Skeletal muscle cell (primary cell): ENCODE data around the gene TMPRSS3.

Experiments used
- DNase-seq: peaks from one replicate; pipeline ENCODE4 v3.0.0-alpha.2; 2010; ENCODE audit warnings: low read depth
- H3K4me3 ChIP-seq: 2 replicates; pipeline ENCODE4 v1.5.1; 2011; ENCODE audit warnings: low read depth, mild to moderate bottlenecking, control low read depth, low read length, moderate library complexity

The TMPRSS3 gene

DNA sequence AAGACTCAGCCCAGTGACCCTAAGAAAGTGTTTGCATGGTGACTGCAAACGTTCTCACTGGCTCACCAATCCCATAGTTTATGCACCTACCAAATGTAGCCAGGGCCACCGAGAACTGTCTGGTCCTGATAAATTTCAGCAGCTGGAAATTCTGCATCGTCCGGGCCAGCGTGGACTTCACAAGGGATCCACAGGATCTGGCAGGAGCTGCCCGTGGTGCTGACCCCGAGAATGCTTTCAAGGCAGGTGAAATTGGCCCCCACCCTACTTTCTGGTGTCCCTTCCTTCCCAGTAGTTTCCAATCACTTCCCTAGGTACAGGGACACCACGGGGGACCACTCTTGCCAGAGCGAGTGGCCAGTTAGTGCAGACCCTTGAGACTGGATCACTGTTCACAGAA lies 34.0 kb upstream of the TMPRSS3 start:
- DNase-seq = no peak
- no peak overlapping the region for H3K4me3 ChIP-seq

DNA sequence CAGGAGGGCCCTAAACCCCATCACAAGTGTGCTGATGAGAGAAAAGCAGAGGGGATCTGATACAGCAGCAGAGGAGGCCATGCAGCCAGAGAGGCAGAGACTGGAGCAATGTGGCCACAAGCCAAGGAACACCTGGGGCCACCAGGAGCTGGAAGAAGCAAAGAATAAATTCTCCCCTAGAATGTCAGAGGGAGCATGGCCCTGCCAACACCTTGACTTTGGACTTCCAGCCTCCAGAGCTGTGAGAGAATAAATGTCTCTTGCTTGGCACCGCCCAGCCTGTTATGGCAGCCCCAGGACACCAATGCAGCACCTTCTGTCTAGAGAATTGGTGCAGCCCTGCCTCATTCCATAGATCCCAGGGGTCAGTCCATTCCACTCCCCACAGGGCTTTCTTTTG lies 33.2 kb upstream of the TMPRSS3 start:
- no peak for DNase-seq
- no peak overlapping the region for H3K4me3 ChIP-seq

DNA sequence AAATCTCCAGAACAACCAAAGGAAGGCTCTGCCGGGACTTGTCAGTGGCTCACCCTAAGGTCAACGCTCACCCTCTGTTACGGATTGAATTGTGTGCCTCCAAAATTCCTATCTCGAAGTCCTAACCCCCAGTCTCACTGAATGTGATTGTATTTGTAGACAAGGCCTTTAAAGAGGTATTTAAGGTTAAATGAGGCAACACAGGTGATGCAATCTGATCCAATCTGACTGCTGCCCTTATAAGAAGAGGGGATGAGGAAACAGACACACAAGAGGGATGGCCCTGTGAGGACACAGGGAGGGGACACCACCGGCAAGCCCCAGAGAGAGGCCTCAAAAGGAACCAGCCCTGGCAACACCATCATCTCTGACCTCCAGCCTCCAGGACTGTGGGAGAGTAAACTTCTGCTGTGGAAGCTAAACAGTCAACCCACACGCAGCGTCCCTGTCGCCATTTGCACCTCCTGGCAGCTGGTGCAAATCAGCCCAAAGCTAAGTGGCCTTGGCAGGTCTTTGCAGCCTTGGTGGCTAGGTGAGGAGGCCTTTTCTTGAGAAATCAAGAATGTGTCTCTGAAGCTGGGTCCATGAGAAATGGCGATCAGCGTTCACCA lies 32.1 kb upstream of the TMPRSS3 start:
- H3K4me3 ChIP-seq = no peak overlapping the region
- no peak for DNase-seq

DNA sequence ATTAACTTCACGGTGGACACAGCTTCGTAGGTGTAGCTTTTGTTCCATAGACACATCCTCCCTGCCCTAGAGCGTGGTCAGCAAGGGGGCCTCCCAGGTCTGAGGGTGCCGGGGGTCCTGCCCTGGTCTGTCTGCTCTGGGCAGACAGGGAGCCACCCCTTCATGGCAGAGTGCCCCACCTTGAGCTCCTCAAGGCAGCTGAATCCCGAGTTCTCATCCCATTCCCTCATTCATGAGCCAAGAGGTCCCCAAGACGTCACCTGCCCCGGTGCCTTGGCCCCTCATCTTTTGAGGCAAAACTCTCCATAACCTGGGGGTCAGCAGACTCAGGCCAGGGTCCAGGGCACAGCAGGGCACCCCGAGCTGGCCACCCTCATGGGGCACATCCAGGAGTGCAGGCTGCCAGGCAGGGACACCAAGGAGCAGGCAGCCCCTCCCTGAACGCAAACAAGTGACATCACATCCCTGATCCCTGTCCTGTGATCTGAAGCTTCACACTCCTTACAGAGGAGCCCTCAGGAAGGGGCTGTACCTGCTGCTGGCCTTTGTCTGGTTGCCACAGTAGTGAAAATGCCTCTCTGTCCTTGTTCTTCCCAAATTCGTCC lies 31.1 kb upstream of the TMPRSS3 start:
- no peak for DNase-seq
- no peak overlapping the region for H3K4me3 ChIP-seq

DNA sequence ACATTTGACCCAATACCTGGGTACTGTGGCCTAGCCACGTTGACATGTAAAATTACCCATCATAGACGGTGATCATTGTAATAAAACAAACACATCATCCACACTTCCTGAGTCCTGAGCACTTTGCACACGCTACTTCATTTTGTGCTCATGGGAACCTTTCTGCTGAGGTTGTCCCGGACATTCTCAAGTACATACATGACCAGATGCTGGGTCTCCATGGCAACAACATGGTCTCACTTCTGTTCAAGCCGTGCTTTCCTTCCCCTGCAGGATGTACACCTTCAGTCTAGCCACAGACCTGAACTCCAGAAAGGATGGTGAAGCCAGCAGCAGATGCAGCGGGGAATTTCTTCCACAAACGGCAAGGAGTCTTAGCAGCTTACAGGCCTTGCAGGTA lies 30.6 kb upstream of the TMPRSS3 start:
- H3K4me3 ChIP-seq = no peak overlapping the region
- DNase-seq = no peak

DNA sequence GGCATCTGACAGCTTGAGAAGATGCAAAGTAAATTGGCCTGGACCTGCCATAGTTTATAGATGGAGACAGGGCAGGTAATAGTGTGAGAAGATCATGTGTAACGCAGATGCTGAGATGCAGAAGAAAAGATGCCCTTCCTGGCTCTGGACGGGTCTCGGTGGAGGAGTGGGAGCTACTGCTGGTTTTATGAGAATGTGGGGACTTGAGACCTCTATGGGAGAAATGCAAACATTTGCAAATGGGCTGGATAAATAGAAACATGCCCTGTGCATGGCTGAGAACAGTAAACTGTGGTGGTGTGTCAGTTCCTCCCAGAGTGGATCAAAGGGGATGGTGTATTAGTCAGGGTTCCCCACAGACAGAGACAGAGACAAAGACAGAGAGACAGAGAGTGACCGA lies 29.7 kb upstream of the TMPRSS3 start:
- no peak for DNase-seq
- H3K4me3 ChIP-seq = no peak overlapping the region

DNA sequence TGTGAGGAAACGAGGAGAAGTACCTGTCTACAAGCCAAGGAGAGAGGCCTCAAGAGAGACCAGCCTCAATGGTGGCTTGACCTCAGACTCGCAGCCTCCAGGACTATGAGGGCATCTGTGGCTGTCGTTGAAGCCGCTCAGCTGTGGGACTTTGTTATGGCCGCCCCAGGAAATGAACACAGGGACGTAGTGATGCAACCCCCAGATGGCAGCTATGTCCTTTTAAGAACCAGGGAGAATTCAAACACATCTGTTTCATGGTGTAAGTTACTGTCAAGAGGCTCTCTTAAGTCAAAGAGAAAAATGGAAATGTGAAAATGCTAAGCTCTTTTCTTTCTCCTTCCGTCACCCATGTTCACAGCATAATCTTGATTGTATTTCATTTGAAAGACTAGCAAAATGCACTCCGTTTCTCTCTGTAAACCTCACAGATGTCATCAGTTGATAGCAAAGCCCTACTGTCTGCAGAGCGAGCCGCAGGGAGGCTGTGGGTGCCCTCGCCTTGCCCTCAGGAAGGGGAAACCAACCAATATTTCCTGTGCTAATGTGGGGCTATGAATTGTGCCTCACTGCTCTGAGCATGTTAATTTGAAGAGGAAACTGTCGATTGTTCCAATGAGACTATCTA lies 29.2 kb upstream of the TMPRSS3 start:
- no peak for DNase-seq
- H3K4me3 ChIP-seq = no peak overlapping the region

DNA sequence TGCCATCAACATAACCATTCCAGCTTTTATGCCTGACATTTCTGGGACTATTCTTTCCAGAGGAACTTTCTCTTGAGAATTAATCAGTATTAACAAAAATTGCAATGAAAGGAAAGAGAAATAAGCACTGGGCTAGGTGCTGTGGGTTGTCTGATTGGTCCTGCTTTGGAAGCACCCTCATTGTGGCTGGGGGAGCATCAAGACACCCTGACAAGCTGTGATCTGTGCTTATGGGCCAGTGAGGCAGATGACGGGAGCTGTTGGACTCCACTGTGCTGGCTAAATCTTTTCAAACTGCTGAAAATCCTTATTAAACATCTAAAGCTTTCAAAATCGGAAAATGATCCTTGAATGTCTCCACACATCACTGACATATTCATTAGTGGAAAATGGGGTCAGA lies 27.8 kb upstream of the TMPRSS3 start:
- no peak for DNase-seq
- no peak overlapping the region for H3K4me3 ChIP-seq

DNA sequence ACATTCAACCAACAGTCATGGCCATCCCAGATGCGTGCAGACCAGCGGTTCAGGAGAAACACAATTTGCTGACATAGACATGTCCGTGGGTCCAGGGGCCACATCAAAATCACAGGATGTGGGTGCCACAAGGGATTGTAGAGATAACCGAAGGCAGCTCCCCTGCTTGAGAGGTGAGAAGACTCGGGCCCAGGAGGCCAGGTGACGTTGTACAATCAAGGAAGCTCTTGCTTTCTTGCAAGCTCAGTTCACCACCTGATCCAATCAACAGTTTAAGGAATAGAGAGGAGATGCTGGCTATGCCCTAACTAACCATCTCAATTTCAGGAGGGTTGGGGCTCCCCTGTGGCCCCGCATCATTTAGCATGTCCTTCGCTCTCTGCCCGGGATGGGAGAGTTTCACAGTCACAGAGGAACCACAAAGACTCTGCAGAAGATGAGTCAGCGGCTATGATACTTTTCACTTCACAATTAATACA lies 27.4 kb upstream of the TMPRSS3 start:
- DNase-seq = no peak
- no peak overlapping the region for H3K4me3 ChIP-seq

DNA sequence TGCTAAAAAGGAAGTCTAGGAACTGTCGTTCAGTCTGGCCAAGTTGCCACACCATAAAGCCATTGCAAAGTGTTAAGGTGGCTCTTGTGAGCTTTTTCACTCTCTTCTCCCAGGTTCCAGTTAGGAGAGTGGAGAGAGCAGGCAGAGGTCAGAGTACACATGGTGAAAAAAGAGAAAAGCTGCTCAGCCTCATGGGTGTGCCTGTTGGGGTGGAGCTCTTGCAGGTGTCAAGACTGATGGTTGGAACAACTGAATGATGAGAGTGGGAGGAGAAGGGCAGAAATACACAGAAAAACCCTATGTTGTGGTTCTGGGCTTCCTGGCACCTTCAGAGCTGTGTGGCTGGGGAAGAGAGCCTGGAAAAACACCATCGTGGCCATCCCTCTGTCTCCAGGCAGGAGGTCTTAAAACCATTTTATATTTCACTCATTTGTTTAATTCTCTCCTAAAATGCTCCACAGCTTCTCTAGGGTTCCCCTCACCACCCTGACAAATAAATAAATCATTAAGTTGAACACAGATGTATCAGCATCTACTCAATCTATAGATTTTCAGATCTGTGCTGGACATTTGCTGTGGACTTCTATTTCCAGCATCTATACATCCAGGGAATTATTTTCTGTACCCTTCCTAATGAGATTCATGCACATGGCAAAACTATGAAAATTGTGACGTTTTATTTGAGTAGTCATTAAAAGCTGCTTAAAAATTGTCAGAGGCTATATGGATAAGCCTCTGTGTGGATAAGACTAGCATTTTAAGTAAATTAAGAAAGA lies 25.4 kb upstream of the TMPRSS3 start:
- no peak overlapping the region for H3K4me3 ChIP-seq
- no peak for DNase-seq

DNA sequence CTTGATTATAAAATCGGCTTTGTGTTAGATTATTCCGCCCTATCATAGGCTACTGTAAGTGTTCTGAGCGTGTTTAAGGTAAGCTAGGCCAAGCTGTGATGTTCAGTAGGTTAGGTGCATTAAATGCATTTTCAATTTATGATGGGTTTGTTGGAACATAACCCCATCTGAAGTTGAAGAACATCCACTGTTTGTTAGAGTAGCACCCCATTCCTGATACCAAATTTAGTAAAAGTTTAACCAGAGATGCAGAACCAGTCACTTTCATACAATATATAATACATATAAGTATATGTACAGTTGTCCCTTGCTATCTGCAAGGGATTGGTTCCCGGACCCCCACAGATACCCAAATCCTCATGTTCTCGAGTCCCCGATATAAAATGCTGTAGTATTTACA lies 24.0 kb upstream of the TMPRSS3 start:
- no peak for DNase-seq
- no peak overlapping the region for H3K4me3 ChIP-seq

DNA sequence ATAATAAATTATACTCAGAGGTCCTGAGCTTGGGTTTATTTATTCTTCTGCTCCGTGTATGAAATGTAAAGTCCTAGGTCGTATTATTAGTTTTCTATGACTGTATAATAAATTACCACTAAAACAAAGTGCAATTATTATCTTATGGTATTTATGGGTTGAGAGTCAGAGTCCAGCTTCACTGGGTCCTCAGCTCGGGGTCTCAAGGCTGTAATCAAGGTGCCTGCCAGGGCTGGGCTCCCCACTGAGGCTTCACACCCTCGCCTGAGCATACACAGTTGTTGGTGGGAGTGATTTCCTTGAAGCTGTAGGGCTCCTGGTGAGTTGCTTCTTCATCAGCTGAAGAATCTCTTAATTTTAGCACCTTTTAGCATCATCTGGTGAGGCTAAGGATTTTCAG lies 23.0 kb upstream of the TMPRSS3 start:
- H3K4me3 ChIP-seq = no peak overlapping the region
- DNase-seq = no peak

DNA sequence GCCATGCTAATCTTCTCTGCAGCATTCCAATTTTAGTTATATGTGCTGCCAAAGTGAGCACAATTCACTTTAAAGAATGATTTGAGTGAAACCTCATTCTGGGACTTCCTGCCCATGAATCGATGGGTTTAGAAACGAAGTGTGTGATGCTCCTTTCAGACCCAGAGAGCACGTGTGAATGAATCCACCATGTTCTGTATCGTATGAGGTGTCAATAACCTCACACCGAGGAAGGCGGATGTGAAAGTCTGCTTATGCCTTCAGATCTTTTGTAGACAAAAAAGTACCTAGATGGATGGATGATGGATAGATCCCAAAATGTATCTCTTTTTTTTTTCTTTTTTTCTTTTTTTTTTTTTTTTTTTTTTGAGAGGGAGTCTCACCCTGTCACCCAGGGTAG lies 21.7 kb upstream of the TMPRSS3 start:
- no peak for DNase-seq
- H3K4me3 ChIP-seq = no peak overlapping the region

DNA sequence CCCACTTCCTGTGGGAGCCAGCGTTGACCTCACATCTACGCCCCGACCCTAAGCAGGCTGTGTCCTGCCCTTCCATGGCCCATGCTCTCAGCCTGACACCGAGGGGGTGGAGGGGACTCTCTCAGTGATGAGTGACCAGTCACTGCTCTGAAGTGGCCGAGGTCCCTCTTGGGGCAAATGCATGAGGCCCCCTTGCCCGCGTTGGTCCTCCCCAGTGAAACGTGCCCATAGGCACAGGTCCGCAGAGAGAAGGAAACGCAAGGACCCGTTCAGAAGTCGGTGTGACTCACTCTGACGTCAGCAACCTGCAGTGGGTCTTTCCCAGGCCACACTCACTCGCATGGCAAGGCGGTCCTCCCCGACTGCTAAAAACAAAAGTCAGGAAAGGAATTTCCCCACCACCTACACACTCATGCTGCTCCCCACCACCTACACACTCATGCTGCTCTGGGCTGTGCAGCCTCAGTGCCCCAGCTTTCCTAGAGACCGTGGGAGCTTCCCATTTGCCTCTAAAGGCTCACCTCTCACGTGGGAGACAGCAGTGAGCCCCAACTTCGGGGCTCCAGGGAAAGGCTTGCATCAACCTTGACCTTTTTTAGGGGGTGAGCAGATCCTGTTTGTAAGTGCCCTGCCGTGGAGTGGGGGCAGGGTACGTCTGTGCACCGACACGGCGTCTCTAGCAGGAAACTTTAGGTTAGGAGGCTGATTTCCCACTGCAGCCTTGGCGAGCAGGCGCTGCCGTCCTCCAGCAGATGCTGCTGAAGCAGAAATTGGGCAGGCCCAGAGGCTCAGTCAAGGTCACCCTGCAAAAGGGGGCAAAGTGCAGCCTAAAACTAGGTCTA lies 19.3 kb upstream of the TMPRSS3 start:
- H3K4me3 ChIP-seq = no peak overlapping the region
- peak; percentile 8 for DNase-seq

DNA sequence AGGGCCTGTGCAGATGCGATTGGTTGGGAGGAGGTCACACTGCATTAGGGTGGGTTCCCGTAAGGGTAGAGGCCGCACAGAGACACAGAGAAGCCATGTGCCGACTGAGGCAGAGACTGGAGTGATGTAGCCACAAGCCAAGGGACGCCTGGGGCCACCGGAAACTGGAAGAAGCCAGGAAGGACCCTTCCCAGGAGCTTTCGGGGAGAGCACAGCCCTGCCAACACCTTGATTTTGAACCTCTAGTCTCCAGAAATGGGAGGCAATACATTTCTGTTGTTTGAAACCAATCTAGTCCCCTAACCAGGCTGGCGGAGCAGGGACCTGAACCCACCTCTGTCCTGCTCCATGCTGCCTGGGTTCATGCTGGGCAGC lies 18.7 kb upstream of the TMPRSS3 start:
- no peak overlapping the region for H3K4me3 ChIP-seq
- DNase-seq = no peak

DNA sequence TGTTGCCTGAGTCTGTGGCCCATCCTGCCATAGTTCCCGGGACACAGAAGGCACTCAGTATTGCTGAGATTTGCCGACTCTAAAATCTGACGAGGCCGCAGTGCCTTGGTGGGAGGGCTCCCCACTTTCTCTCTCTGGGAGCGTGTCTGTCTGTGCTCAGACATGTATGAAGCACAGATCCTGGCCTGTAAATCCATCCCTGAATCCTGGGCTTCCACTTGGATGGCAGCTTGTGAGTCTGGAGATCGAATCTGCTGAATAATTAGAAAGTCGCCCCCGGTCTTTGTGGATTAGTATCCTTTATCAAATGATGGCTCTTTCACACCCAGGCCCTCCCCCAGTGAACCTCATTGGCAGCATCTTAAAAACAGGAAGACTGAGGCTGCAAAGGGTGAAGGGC lies 18.2 kb upstream of the TMPRSS3 start:
- DNase-seq = no peak
- H3K4me3 ChIP-seq = no peak overlapping the region

DNA sequence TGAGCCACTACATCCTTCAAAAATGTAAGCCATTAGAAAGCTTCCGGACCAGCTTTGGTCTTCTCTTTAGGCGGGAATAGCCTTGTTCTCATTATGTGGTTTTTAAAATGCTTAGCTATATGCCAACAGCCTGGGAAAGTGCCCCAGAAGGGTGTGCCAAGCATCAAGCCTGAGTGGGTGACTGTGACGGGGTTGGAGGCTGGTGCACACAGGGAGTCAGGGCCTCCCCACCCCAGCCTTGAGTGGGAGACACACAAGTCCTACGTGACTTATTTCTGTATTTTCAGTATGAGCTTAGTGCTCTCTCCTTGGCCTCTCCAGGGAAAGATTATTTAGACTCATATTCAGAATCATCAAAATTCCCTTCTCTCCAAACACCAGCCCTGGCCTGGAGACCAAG lies 17.6 kb upstream of the TMPRSS3 start:
- H3K4me3 ChIP-seq = no peak overlapping the region
- no peak for DNase-seq

DNA sequence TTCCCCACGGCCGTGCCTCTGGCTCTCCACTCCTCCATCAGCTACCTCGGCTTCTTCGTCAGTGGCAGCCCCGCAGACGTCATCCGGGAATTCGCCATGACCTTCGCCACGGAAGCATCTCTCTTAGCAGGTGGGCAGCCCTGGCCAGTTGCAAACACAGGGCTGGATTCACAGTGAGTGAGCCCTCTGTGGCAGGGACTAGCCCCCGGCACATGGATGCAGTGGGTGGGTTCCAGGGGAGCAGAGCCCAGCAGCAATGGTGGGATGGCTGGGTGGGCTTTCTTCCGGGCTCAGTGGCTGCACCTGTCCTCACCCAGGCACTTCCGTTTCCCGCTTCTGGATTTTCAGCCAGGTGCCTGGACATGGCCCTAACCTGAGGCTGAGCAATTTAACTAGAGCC lies 17.2 kb upstream of the TMPRSS3 start:
- no peak for DNase-seq

DNA sequence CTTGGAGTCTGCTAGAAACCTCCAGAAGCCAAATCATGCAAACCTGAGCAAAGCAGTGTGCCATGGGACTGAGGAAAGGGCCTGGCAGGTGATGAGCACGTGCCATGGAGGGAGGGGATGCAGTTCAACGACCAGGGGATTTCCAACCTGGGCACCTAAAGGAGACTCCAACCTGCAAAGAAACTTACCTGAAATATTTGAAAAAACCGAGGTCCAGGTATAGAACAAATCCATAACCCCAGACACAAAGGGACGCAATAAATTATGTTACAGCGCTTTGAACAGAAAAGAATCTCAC lies 16.7 kb upstream of the TMPRSS3 start:
- no peak for DNase-seq
- no peak overlapping the region for H3K4me3 ChIP-seq

More for the DNA sequence above, 17.2 kb upstream of the TMPRSS3 start:
- no peak overlapping the region for H3K4me3 ChIP-seq
